Liver (tissue), 9 donors: ENCODE measurements around the gene RAB44. TPM values are rescaled to one million over a fixed set of nuclear protein-coding genes. Genes with fewer than 3 reads are reported as not detected.
"Not testable (repeated sequence)": the region's sequence is repeated elsewhere in the genome, so short reads cannot be mapped to it uniquely, and the experiment has no call there.

Experiments used
- DNase-seq: peaks from one replicate; pipeline ENCODE4 v3.0.0-alpha.2; 2017; ENCODE audit warnings: low spot score
- H3K27ac ChIP-seq, 2 donors: one replicate each; pipeline ENCODE4 v1.7.0; 2013; ENCODE audit warnings: inconsistent platforms in 2 of 2, low read length in 2 of 2, control low read depth in 1 of 2, low read depth in 1 of 2, mild to moderate bottlenecking in 1 of 2
- H3K27me3 ChIP-seq, 4 donors: one replicate each; pipeline versions ENCODE4 v1.6.1 to v1.7.0; 2013; ENCODE audit warnings: low read length in 3 of 4, inconsistent platforms in 1 of 4, mild to moderate bottlenecking in 1 of 4, moderate library complexity in 1 of 4; ENCODE audit not compliant: control insufficient read depth in 4 of 4, insufficient read depth in 4 of 4
- H3K36me3 ChIP-seq, 4 donors: one replicate each; pipeline versions ENCODE4 v1.6.1 to v1.7.0; 2013; ENCODE audit warnings: low read length in 3 of 4, mild to moderate bottlenecking in 3 of 4, low read depth in 1 of 4, moderate library complexity in 1 of 4; ENCODE audit not compliant: control insufficient read depth in 4 of 4, insufficient read depth in 3 of 4
- H3K4me1 ChIP-seq, 4 donors: one replicate each; pipeline versions ENCODE4 v1.6.1 to v1.7.0; 2013; ENCODE audit warnings: low read length in 3 of 4, mild to moderate bottlenecking in 3 of 4, moderate library complexity in 1 of 4; ENCODE audit not compliant: control insufficient read depth in 4 of 4, insufficient read depth in 4 of 4
- H3K4me3 ChIP-seq, 3 donors: one replicate each; pipeline versions ENCODE4 v1.6.1 to v1.7.0; 2013; ENCODE audit warnings: low read length in 3 of 3, control low read depth in 1 of 3, low read depth in 1 of 3, mild to moderate bottlenecking in 1 of 3
- H3K9ac ChIP-seq, 2 donors: one replicate each; pipeline ENCODE4 v1.7.0; 2013; ENCODE audit warnings: low read length in 2 of 2, mild to moderate bottlenecking in 2 of 2, moderate library complexity in 2 of 2, control low read depth in 1 of 2, low read depth in 1 of 2
- H3K9me3 ChIP-seq, 4 donors: one replicate each; pipeline versions ENCODE4 v1.6.1 to v1.7.0; 2013; ENCODE audit warnings: low read length in 3 of 4; ENCODE audit not compliant: control insufficient read depth in 4 of 4
- ATF3 ChIP-seq: IDR thresholded peaks from 2 replicates; pipeline ENCODE4 v1.6.1; 2016; ENCODE audit warnings: antibody characterized with exemption
- CTCF ChIP-seq: fragments of 150-350 bp; IDR thresholded peaks from 2 replicates; pipeline ENCODE4 v1.5.1; 2017; ENCODE audit warnings: improper control_type of control experiment, low read depth, low read length; ENCODE audit not compliant: missing input control
- EGR1 ChIP-seq, 2 donors: IDR thresholded peaks; 2 replicates each; pipeline ENCODE4 v1.6.1; 2016 to 2018; ENCODE audit warnings: antibody characterized with exemption in 2 of 2, low read depth in 2 of 2
- FOXA1 ChIP-seq: IDR thresholded peaks from 2 replicates; pipeline ENCODE4 v1.6.1; 2016; ENCODE audit warnings: antibody characterized with exemption
- FOXA2 ChIP-seq: IDR thresholded peaks from 2 replicates; pipeline ENCODE4 v1.6.1; 2016; ENCODE audit warnings: antibody characterized with exemption
- GABPA ChIP-seq, 2 donors: IDR thresholded peaks in 1 of 2; conservative IDR thresholded peaks in 1 of 2; 2 replicates each; pipeline ENCODE4 v1.6.1; 2016; ENCODE audit warnings: antibody characterized with exemption in 2 of 2, mild to moderate bottlenecking in 1 of 2, moderate library complexity in 1 of 2
- HNF4A ChIP-seq, 2 donors: conservative IDR thresholded peaks; 2 replicates each; pipeline ENCODE4 v1.6.1; 2016; ENCODE audit warnings: antibody characterized with exemption in 2 of 2, mild to moderate bottlenecking in 2 of 2
- HNF4G ChIP-seq: IDR thresholded peaks from 2 replicates; pipeline ENCODE4 v1.6.1; 2016; ENCODE audit warnings: antibody characterized with exemption
- JUND ChIP-seq, 2 donors: IDR thresholded peaks; 2 replicates each; pipeline ENCODE4 v1.6.1; 2016; ENCODE audit warnings: antibody characterized with exemption in 2 of 2
- NR2F2 ChIP-seq: IDR thresholded peaks from 2 replicates; pipeline ENCODE4 v1.6.1; 2016; ENCODE audit warnings: antibody characterized with exemption
- YY1 ChIP-seq: IDR thresholded peaks from 2 replicates; pipeline ENCODE4 v1.6.1; 2016; ENCODE audit warnings: antibody characterized with exemption, mild to moderate bottlenecking
- WGBS: extraction: QIAGEN DNeasy Blood & Tissue Kit; methylation state at CpG from one replicate; pipeline ENCODE4 v1.1.7; 2013; 5-methylcytosine and 5-hydroxymethylcytosine counted together
- polyA plus RNA-seq, 2 donors: library from polyadenylated mRNA; stranded (reverse) in 1 of 2; unstranded in 1 of 2; fragments of 200-250 nt in 1 of 2; fragments of >200 nt in 1 of 2; fragmentation: Nextera tagmentation in 1 of 2; extraction: Ambion mirVana in 1 of 2; gene quantifications; one replicate each; pipeline versions ENCODE4 v1.2.1 to v1.2.3, GENCODE V29; 2013 to 2015
- total RNA-seq, 2 donors: library from RNA; depleted of rRNA; stranded (reverse); fragments of >200 nt; gene quantifications; one replicate each; pipeline ENCODE4 v1.2.3, GENCODE V29; 2014
- donor health status: healthy.
- donor health status: healthy.
- donor health status: healthy.
- donor health status: healthy.
- donor health status: healthy.

RAB44 gene
- total and polyA plus RNA-seq, 4 donors = 0.02 to 1.3 (median 0.08) TPM; not detected in 1

GRCh38 chr6:36703081-36703606, 5.5 kb downstream of the RAB44 start:
- H3K27ac ChIP-seq = no peak overlapping the region
- no peak for DNase-seq

DNA sequence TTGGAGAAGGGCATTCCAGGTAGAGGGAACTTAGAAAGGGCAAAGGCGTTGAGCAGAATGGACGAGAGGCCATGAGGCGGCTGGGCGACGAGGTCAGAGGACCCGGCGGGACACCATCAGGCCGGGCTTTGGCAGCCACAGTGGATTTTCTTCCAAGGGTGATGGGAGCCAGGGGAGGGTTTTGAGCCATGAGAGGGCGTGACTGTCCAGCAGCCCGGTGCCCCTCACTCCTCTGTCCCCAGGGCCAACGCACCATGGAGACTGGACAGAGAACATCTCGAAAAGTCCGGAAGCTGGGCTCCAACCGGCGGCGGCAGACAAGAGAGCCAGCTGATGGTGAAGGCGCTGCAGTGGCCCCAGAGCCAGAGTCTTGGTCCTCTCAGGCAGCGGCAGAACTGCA, 6.4 kb downstream of the RAB44 start:
- no peaks in the 10 kb centered on the region for H3K36me3 ChIP-seq
- no peak overlapping the region for H3K27ac ChIP-seq
- no peaks in the 10 kb centered on the region for H3K4me1 ChIP-seq
- no peak for DNase-seq
- no peaks in the 10 kb centered on the region for H3K27me3 ChIP-seq
- WGBS = 95% methylated on average over 18 of the region's 18 CpGs
- H3K4me3 ChIP-seq = no peak overlapping the region
- no peaks in the 10 kb centered on the region for H3K9me3 ChIP-seq
- no peak for TF ChIP-seq FOXA1
- TF ChIP-seq JUND (IDR thresholded peaks at IDR 0.05) = no peak
- no peak for TF ChIP-seq YY1
- H3K9ac ChIP-seq = no peak overlapping the region

More at GRCh38 chr6:36703081-36703606, 5.5 kb downstream of the RAB44 start:
- H3K4me1 ChIP-seq = no peaks in the 10 kb centered on the region
- H3K9ac ChIP-seq = no peak overlapping the region
- no peaks in the 10 kb centered on the region for H3K27me3 ChIP-seq
- H3K9me3 ChIP-seq = no peaks in the 10 kb centered on the region
- 90% methylated on average over 5 of the region's 5 CpGs for WGBS
- TF ChIP-seq FOXA1 (no peak), NR2F2 (no peak), ATF3 (no peak), HNF4A (conservative IDR thresholded peaks at IDR 0.05) (no peak), CTCF (no peak), FOXA2 (no peak)
- no peak overlapping the region for H3K4me3 ChIP-seq
- H3K36me3 ChIP-seq = no peaks in the 10 kb centered on the region

DNA sequence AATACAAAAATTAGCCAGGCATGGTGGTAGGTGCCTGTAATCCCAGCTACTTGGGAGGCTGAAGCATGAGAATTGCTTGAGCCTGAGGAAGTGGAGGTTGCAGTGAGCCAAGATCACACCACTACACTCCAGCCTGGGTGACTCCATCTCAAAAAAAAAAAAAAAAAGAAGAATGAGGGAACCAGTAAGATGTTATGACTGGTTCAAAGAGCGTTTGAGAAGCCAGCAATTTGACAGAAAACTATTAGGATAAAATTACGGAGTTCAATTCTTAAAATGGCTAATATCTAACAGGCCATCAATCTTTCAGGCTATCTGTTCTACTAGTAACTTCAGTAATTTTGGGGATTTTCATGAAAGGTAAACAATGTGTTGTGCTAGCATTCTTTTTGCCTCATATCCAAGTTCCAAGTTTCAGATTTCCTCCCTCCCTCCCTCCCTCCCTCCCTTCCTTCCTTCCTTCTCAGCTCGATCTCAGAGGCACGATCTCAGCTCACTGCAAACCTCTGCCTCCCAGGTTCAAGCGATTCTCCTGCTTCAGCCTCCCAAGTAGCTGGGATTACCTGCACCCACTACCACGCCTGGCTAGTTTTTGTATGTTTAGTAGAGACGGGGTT, 7.4 kb downstream of the RAB44 start:
- H3K27me3 ChIP-seq, DNase-seq, H3K27ac ChIP-seq, H3K9me3 ChIP-seq, H3K4me3 ChIP-seq, H3K36me3 ChIP-seq, H3K4me1 ChIP-seq, H3K9ac ChIP-seq: not testable (repeated sequence)
- 81% methylated on average over 7 of the region's 7 CpGs for WGBS

DNA sequence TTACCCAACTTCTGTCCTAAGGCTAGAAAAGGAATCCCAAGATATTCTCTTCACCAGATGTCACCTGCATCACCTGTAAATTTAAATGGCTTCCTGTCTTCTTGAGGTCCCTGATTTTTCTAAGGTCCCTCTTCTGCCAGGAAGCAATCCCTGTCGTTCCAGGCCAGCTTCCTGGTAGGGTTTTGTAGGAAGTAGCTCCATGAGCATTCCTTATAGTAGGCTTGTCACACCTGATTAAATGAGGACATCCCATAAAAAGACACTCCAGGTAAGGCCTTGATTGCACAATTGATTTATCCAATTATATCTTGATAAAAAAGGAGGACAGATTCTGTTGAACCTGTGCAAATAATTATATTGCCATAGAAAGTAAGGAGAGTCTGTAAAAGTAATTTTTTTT, 8.7 kb downstream of the RAB44 start:
- no peak for DNase-seq
- H3K9me3 ChIP-seq = no peaks in the 10 kb centered on the region
- no peaks in the 10 kb centered on the region for H3K36me3 ChIP-seq
- H3K4me1 ChIP-seq = no peaks in the 10 kb centered on the region
- no peak overlapping the region for H3K4me3 ChIP-seq
- H3K9ac ChIP-seq = no peak overlapping the region
- no peaks in the 10 kb centered on the region for H3K27me3 ChIP-seq
- no peak overlapping the region for H3K27ac ChIP-seq
- TF ChIP-seq GABPA (IDR thresholded peaks at IDR 0.05 in 1 of 2, conservative IDR thresholded peaks at IDR 0.05 in 1 of 2) (no peak), EGR1 (IDR thresholded peaks at IDR 0.05; ENCODE audit: low read depth in 2 of 2) (no peak), HNF4G (no peak), ATF3 (no peak)
- WGBS = 54% methylated on average over 1 of the region's 1 CpG
